Right forelimb (tissue), 1 donor: ENCODE data around the gene IQGAP2.
"Not testable (repeated sequence)": the region's sequence is repeated elsewhere in the genome, so short reads cannot be mapped to it uniquely, and the experiment has no call there.

Experiments
- DNase-seq: peaks from one replicate; pipeline ENCODE4 v3.0.0-alpha.2; 2018

Gene IQGAP2

GRCh38 chr5:76724871-76725270 is 321.8 kb downstream of the IQGAP2 start:
- no peak for DNase-seq

DNA sequence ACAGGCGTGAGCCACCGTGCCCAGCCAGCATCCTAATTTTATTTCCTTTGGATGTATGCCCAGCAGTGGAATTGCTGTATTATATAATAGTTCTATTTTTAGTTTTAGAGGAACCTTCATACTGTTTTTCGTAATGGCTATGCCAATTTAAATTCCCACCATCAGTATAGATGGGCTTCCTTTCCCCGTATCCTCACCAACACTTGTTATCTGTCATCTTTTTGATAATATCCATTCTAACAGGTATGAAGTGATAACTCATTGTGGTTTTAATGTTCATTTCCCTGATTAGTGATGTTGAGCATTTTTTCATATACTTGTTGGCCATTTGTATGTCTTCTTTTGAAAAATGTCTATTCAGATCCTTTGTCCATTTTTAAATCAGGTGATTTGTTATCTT is 325.9 kb downstream of the IQGAP2 start:
- no peak for DNase-seq

DNA sequence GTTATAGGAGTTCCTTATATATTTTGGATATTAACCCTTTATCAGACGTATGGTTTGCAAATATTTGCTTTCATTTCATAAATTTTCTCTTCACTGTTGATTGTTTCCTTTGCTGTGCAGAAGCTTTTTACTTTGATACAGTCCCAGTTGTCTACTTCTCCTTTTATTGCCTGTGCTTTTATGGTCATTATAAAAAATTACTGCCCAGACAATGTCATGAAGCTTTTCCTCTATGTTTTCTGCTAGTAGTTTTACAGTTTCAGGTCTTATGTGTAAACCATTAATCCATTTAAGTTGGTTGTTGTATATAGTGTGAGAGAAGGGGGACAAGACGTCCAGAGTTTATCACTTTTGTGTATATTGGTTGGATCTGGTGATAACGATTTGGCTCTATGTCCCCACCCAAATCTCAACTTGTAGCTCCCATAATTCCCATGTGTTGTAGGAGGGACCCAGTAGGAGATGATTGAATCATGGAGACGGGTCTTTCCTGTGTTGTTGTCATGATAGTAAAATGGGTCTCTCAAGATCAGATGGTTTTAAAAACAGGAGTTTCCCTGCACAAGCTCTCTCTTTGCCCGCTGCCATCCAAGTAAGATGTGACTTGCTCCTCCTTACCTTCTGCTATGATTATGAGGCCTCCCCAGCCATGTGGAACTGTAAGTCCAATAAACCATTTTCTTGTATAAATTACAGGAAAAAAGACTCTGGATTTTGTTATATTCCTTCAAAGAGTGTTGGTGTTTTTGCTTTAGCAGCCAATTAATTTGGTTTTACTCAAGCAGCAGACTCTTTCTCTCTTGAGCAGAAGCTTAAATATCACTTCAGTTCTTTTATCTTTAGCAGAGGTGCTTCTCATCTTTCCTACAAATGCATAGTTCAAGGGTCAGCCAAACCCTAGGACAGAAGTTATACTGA is 326.5 kb downstream of the IQGAP2 start:
- DNase-seq: no peak

DNA sequence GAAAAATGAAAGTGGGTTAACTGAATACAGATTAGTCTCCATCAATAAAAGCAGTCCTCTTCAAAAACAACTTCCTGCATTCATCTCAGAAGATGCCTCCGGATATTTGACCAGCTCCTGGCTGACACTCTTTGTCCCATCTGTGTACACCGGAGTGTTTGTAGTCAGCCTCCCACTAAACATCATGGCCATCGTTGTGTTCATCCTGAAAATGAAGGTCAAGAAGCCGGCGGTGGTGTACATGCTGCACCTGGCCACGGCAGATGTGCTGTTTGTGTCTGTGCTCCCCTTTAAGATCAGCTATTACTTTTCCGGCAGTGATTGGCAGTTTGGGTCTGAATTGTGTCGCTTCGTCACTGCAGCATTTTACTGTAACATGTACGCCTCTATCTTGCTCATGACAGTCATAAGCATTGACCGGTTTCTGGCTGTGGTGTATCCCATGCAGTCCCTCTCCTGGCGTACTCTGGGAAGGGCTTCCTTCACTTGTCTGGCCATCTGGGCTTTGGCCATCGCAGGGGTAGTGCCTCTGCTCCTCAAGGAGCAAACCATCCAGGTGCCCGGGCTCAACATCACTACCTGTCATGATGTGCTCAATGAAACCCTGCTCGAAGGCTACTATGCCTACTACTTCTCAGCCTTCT is 329.4 kb downstream of the IQGAP2 start:
- no peak for DNase-seq

GRCh38 chr5:76733049-76733417 is 329.9 kb downstream of the IQGAP2 start:
- no peak for DNase-seq

GRCh38 chr5:76735762-76736545 is 332.9 kb downstream of the IQGAP2 start:
- DNase-seq: no peak

DNA sequence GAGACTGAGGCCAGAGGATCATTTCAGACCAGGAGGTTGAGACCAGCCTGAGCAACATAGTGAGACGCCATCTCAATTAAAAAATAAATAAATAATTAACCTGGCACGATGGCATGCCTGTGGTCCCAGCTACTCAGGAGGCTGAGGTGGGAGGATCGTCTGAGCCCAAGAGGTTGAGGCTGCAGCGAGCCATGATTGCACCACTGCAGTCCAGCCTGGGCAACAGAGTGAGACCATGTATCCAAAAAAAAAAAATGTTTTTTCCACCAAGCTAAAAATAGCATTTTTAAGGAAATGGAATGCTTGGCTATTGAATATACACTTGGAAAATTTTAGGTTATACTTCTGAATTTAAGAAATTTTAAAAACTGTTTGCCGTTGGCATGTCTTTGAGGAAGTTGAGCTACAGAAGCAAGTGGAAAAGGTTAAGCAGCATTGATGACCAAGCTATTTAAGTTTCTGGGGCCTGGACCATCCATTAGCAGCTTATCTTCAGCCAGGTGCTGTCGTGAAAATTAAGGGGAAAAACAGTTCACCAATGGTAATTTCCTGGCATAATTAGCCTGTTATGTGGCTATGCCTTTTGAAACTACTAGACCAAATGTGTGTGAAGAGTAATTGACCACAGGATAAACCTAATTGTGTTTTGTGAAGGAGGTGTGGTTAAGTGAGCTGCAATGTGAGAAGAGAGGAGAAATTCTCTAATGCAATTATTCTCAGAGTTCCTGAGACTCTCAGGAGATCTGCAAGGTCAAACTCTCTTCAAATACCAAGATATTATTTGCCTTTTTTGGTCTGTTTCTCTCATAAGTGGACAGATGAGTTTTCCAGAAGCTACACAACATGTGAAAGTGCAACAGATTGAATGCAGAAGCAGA is 333.8 kb downstream of the IQGAP2 start:
- DNase-seq: no peak

DNA sequence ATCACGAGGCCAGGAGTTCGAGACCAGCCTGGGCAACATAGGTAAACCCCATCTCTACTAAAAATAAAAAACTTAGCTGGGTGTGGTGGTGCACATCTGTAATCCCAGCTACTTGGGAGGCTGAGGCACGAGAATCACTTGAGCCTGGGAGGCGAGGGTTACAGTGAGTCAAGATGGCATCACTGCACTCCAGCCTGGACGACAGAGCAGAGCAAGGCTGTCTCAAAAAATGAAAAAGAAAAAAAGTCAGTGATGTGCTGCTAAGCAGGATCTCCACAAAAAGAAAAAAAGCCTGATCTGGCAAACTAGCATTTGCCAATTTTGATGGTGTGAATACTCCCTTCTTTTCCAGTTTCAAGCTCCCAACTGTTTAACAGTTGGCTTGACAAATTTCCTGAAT is 334.8 kb downstream of the IQGAP2 start:
- no peak for DNase-seq

DNA sequence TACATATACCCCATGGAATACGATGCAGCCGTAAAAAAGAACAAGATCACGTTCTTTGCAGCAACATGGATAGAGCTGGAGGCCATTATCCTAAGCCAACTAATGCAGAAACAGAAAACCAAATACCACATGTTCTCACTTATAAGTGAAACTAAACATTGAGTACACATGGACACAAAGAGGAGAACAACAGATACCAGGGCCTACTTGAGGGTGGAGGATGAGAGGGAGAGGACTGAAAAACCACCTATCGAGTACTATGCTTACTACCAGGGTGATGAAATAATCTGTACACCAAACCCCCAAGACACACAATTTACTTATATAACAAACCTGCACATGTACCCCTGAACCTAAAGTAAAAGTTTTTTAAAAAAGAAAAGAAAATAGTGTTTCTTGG is 338.4 kb downstream of the IQGAP2 start:
- not testable (repeated sequence) for DNase-seq

DNA sequence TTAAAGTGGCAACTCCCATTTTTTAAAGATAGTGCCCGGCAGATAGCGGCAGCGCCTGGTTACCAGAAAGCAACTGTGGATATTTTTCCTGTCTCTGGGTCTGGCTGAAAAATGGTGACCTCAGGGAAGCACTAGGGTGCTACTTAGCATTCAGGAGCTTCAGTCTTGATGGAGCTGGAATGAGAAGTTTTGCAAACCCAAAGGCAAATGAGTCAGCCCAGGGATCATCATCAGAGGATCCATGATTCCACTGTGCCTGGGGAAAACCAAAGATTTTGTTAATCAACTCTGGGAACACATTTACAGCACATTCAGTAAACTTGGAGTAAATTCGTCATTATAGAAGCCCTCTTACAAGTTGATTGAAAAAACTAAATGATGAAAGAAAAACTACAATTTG is 339.5 kb downstream of the IQGAP2 start:
- DNase-seq: no peak

DNA sequence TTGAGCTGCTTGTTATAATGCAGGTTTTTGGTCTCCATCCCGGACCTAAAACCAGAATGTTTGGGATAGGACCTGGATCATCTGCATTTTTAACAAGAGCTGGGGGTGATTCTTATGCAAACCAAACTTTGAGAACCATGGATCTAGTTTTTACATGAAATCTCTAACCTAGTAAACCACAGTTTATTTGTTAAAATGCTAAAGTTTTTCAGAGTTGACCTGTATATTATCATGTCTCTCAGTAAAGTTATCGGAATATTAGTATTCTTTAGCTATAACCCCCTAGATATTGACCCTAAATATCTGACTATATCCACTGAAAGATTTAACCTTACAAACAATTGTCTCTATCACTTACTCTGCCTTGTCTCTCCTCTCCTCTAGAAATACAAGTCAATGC is 341.5 kb downstream of the IQGAP2 start:
- DNase-seq: no peak

GRCh38 chr5:76745670-76746069 is 342.6 kb downstream of the IQGAP2 start:
- DNase-seq: no peak

- DNase-seq: no peak
Measured at GRCh38 chr5:76746677-76747076, 343.6 kb downstream of the IQGAP2 start.

- no peak for DNase-seq
Measured at GRCh38 chr5:76747706-76748105, 344.6 kb downstream of the IQGAP2 start.

DNA sequence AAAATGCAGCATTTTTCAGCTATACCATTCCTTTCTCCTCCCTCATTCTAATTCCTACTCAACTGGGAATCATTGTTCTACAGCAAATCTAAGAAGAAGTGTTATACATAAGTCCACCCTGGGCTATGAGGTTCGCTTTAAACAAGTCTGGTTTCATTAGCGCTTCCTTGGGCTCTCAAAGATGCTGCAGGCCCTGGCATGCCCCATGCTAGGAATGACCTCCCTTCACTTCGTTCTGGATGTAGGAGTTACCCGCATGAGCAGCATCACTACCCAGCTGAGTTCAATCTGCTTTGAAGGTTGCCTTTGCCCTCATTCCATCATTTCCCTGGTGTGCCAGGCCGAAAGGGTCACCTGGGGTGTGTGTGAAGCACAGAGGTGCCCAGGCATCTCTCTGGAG is 348.2 kb downstream of the IQGAP2 start:
- DNase-seq: no peak

- DNase-seq: no peak
Measured at GRCh38 chr5:76754668-76755078, 351.6 kb downstream of the IQGAP2 start.

GRCh38 chr5:76755779-76756637 is 352.9 kb downstream of the IQGAP2 start:
- no peak for DNase-seq

GRCh38 chr5:76757049-76757448 is 354.0 kb downstream of the IQGAP2 start:
- no peak for DNase-seq
